Retinal pigment epithelial cell (primary cell): ENCODE measurements around the gene TRIM41.

Experiments
- DNase-seq: peaks from one replicate; pipeline ENCODE4 v3.0.0-alpha.2; 2010; ENCODE audit warnings: low read depth
- H3K4me3 ChIP-seq: 2 replicates; pipeline ENCODE4 v1.5.1; 2011; ENCODE audit warnings: mild to moderate bottlenecking, low read length, control low read depth, moderate library complexity
- CTCF ChIP-seq: conservative IDR thresholded peaks from 2 replicates; pipeline ENCODE4 v1.5.1; 2011; ENCODE audit warnings: low read depth, low read length, control low read depth, inconsistent platforms

TRIM41 gene

GRCh38 chr5:181235323-181235688 is 12.2 kb downstream of the TRIM41 start:
- DNase-seq = no peak
- no peak for TF ChIP-seq CTCF
- H3K4me3 ChIP-seq = no peak overlapping the region

- no peak overlapping the region for H3K4me3 ChIP-seq
- TF ChIP-seq CTCF = no peak
- no peak for DNase-seq
Measured at GRCh38 chr5:181235689-181236366, 12.7 kb downstream of the TRIM41 start.

GRCh38 chr5:181236471-181236870 is 13.4 kb downstream of the TRIM41 start:
- TF ChIP-seq CTCF = no peak
- no peak for DNase-seq
- H3K4me3 ChIP-seq = no peak overlapping the region

- H3K4me3 ChIP-seq = no peak overlapping the region
- DNase-seq = no peak
- no peak for TF ChIP-seq CTCF
Measured at GRCh38 chr5:181236954-181237641, 14.0 kb downstream of the TRIM41 start.

- no peak for TF ChIP-seq CTCF
- H3K4me3 ChIP-seq = no peak overlapping the region
- no peak for DNase-seq
Measured at GRCh38 chr5:181237729-181238385, 14.8 kb downstream of the TRIM41 start.

- H3K4me3 ChIP-seq = no peak overlapping the region
- DNase-seq = no peak
Measured at GRCh38 chr5:181239062-181239663, 16.1 kb downstream of the TRIM41 start.

More at GRCh38 chr5:181239062-181239663, 16.1 kb downstream of the TRIM41 start:
- TF ChIP-seq CTCF = no peak
